NCI-H1048 (cell line): ENCODE data around the gene NLK.
"Not testable (repeated sequence)": the region's sequence is repeated elsewhere in the genome, so short reads cannot be mapped to it uniquely, and the experiment has no call there.

Experiments used
- DNase-seq: peaks from one replicate; lab custom pipeline; 2025; lab: John Stamatoyannopoulos, UW

The NLK gene

DNA sequence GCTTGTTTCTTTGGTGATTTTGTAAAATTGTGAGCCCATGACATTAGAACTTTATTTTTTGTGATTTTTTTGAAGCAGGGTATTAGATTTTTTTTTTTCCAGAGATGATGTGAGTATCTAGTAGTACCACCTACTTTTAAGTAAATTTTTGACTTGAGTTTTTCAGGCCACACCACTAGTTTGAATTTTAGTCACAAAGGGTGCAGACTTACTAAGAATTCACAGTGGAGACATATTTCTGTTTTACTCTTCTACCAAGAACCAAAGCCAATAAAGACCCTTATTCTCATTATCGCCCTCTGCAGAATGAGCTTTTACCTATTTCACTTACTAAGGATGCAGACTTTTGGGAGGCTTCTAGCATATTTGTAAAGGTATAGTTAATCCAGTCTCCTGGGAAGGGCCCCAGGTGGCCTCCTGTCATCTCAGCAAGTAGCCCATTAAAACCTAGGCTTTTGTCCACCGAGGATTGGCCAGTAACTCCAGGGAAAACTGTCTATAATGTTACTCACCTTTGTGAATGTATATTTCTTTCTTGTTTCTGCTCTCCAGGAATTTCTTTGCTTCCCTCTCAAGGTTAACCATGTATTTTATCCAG is 30.6 kb downstream of the NLK start:
- DNase-seq: no peak

DNA sequence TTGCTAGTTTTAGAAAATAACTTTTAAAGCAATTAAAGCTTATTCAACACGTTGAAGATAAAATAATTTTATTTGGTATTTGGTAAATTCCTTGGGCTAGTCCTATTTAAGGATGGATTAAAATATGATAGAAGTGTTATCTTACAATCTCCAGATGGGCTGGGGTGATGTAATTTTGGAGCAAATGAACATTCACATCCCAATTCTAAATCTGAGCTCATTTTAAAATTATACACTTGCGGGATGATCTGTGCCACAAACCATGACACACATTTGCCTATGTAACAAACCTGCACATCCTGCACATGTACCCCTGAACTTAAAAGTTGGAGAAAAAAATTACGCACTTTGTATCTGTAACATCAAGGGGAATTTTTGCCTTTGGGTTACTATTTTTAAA is 31.5 kb downstream of the NLK start:
- no peak for DNase-seq

DNA sequence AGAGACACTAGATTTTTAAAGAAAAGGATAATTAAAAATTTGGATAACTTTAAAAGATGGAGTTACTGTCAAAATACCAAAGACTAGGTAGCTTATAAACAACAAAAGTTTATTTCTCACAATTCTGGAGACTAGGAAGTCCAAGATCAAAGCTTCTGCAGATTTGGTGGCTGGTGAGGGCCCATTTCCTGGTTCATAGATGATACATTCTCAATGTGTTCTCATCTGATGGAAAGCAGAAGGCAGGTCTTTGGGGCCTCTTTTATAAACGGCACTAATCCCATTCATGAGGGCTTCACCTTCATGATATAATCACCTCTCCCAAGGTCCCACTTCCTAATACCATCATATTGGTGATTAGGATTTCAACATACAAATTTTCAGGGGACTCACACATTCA is 33.7 kb downstream of the NLK start:
- DNase-seq: no peak

DNA sequence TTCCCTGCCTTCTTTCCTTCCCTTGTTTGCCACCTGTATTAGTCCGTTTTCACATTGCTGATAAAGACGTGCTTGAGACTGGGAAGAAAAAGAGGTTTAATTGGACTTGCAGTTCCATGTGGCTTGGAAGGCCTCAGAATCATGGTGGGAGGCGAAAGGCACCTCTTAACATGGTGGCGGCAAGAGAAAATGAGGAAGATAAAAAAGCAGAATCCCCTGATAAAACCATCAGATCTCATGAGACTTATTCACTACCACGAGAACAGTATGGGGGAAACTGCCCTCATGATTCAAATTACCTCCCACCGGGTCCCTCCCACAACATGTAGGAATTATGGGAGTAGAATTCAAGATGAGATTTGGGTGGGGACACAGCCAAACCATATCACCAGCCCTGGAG is 34.7 kb downstream of the NLK start:
- not testable (repeated sequence) for DNase-seq

- no peak for DNase-seq
Measured at GRCh38 chr17:28078341-28079229, 36.1 kb downstream of the NLK start.

DNA sequence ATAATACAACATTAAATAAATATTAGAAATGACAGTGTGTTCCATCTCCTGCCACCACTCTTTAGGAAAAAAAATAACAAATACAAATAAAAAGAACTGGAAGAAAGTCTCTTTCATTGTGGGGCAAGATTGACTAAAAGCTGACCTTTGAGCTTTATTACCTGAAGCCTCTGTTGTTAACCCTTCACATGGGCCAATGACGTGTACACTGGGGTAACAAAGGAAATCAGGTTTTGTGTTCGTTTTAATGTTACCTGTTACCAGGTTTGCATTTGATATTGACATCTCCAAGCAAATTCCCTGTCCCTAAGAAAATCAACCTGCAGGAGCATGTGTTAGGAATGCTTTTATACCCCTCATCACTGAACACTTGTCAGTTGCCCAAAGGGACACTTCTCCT is 39.0 kb downstream of the NLK start:
- DNase-seq: no peak

DNA sequence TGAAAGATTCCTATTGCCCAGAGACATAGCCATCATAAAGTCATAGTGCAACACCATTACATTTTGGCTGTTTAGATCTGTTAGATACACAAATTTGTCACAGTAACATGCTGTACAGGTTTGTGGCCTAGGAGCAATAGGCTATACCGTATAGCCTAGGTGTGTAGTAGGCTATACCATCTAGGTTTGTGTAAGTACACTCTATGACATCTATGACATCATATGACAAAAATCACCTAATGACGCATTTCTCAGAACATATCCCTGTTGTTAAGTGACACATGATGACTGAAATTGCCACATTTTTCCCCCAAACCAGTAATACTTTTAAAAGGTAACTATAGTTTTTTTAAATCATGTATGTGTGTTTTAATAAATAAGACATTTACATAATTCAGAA is 43.3 kb downstream of the NLK start:
- no peak for DNase-seq

GRCh38 chr17:28086519-28086918 is 44.0 kb downstream of the NLK start:
- no peak for DNase-seq

DNA sequence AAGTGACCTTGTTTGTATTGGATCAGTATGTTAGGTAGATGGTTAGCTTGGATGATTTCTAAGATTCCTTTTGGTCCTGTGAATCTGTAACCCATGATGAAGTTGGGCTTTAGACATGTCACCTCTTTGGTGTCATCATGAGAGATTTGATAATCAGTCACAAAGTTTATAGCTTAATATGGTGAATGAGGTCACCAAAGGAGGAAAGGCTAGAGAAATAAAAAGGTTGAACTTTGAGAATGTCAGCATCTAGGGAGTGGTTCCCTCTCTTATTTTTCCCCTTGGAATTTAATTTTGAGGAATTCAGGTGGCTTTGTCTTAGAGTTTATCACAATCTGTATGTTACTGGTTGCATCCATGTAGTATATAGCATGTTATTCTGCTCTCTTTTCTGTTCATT is 45.3 kb downstream of the NLK start:
- DNase-seq: no peak

DNA sequence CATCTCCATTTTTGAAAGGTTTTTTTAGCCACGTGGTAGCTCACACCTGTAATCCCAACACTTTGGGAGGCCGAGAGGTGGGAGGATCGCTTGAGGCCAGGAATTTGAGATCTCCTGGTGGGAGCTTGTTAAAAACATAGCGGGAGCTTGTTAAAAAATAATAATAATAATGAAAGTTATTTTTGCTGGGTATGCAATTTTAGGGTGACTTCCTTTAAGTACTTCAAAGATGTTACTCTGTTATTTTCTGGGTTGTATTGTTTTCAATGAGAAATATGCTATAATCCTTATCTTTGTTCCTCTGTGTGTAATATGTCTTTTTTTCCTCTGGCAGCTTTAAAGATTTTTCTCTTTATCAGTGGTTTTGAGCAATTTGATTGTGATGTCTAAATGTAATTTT is 48.1 kb downstream of the NLK start:
- no peak for DNase-seq

DNA sequence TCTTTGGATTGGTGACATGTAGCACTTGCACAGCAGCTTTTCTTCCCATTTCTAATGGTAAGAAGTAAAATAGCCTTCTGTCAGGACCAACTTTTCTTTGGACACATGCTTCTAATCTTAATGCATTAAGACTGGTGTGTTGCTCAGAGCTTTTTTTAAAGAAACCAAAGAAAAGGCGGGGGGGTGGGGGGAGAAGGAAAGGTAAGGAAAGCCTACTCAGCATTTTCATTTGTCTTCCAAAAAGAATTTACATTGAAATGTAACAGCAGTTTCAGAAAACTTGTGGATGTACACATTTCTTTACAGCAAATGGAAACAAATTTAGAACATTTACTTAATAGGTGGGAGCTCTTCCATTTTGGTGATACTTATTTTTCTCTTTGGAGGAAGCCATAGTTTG is 49.6 kb downstream of the NLK start:
- DNase-seq: no peak

DNA sequence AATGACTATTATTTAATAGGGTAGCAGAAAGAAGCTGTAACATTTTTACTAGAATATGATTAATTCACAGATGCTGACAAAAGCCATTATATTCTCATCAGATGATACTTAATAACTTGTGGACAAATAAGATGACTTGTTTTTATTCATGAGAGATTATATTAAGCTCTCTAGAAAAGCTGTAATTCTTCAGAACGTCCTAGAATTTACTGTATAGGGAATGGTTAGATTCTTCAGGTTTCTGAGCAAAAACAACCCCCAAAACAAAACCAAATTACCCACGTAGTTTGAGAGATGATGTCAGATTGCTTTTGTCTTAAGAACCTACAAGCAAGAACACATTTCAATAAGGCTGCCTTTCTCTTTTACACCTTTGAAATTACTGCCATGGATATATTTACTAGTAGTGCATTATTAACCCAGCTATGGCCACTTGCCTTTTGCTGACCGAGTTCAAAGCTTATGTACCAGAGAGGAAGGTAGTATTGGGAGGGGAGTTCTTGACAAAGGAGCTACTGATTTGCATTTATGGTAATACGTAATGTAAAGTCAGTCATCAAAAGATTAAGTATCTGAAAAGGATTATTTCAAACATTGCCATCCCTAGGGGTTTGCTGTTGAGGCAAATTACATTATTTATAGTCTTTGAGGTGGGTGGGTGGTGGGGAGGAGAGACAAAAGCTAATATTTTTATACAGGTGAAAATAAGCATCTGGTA is 51.7 kb downstream of the NLK start:
- DNase-seq: no peak

- no peak for DNase-seq
Measured at GRCh38 chr17:28096756-28097155, 54.3 kb downstream of the NLK start.

GRCh38 chr17:28097254-28097653 is 54.8 kb downstream of the NLK start:
- DNase-seq: no peak

GRCh38 chr17:28097901-28098300 is 55.4 kb downstream of the NLK start:
- no peak for DNase-seq

GRCh38 chr17:28098591-28098990 is 56.1 kb downstream of the NLK start:
- DNase-seq: not testable (repeated sequence)

DNA sequence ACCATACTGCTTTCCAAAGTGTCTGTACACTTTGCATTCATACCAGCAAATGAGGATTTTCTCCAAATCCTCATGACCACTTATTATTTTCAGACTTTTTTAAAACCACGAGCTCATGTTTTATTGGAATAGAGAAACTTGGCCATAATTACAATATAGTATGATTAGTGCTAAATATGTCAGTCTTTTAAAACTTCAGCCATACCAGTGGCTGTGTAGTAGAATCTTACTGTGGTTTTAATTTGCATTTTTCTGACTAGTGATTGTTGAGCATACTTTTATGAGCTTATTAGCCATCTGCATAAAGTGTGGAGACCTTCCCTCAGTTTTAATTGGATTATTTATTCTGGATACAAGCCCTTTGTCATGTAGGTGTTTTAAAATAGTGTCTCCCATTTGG is 57.8 kb downstream of the NLK start:
- no peak for DNase-seq

GRCh38 chr17:28100936-28101335 is 58.5 kb downstream of the NLK start:
- no peak for DNase-seq

DNA sequence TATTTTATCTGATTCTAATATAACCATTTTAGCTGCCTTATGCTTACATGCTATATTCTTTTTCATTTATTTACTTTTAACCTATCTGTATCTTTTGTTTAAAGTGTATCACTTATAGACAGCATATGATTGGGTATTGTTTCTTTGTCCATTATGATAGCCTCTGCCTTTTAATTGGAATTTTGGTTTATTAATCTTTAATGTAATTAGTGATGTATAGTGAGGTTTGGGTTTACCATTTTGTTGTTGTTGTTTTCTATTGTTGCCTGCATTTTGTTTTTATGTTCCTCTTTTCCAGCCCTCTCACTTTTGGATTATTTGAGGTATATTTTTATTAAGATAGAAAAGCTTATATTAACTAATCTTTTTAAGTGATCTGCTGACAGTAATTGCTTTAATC is 59.4 kb downstream of the NLK start:
- no peak for DNase-seq

- DNase-seq: no peak
Measured at GRCh38 chr17:28105501-28105900, 63.0 kb downstream of the NLK start.

- DNase-seq: no peak
Measured at GRCh38 chr17:28110184-28110583, 67.7 kb downstream of the NLK start.

- no peak for DNase-seq
Measured at GRCh38 chr17:28112181-28112580, 69.7 kb downstream of the NLK start.

GRCh38 chr17:28112606-28113005 is 70.1 kb downstream of the NLK start:
- DNase-seq: no peak
